Neuronal stem cell (in vitro differentiated cells): ENCODE results near the gene SYT1.

ENCODE experiments used
- DNase-seq: peaks from one replicate; pipeline ENCODE4 v3.0.0-alpha.2; 2013; ENCODE audit warnings: low spot score
- H2AFZ ChIP-seq: one replicate; pipeline ENCODE4 v1.6.1; 2013; ENCODE audit warnings: mild to moderate bottlenecking, low read length, inconsistent platforms
- H2AK5ac ChIP-seq: 2 replicates; pipeline ENCODE4 v1.6.1; 2013; ENCODE audit warnings: low read depth, mild to moderate bottlenecking, inconsistent platforms, low read length, moderate library complexity, mixed read lengths
- H2BK120ac ChIP-seq: 2 replicates; pipeline ENCODE4 v1.6.1; 2013; ENCODE audit warnings: low read depth, mild to moderate bottlenecking, inconsistent platforms, low read length, moderate library complexity, mixed read lengths
- H2BK12ac ChIP-seq: one replicate; pipeline ENCODE4 v1.6.1; 2013; ENCODE audit warnings: low read length, inconsistent platforms
- H2BK15ac ChIP-seq: 2 replicates; pipeline ENCODE4 v1.6.1; 2013; ENCODE audit warnings: mild to moderate bottlenecking, low read length, inconsistent platforms, mixed read lengths
- H2BK5ac ChIP-seq: one replicate; pipeline ENCODE4 v1.6.1; 2013; ENCODE audit warnings: inconsistent platforms, mild to moderate bottlenecking, low read length, moderate library complexity
- H3K14ac ChIP-seq: one replicate; pipeline ENCODE4 v1.6.1; 2013; ENCODE audit warnings: low read length, inconsistent platforms
- H3K18ac ChIP-seq: 2 replicates; pipeline ENCODE4 v1.6.1; 2013; ENCODE audit warnings: low read length, inconsistent platforms
- H3K23ac ChIP-seq: 2 replicates; pipeline ENCODE4 v1.6.1; 2013; ENCODE audit warnings: low read depth, mild to moderate bottlenecking, mixed read lengths, low read length, inconsistent platforms; ENCODE audit not compliant: poor library complexity
- H3K27ac ChIP-seq: replicated peaks from 3 replicates; pipeline ENCODE4 v1.5.1; 2013; ENCODE audit warnings: low read length, inconsistent platforms
- H3K27me3 ChIP-seq, 3 experiments: 2 replicates each; pipeline ENCODE4 v1.6.1; 2013; ENCODE audit warnings: low read length in 3 of 3, mild to moderate bottlenecking in 2 of 3, inconsistent platforms in 1 of 3, low read depth in 1 of 3, mixed read lengths in 1 of 3, moderate library complexity in 1 of 3; ENCODE audit not compliant: control insufficient read depth in 3 of 3, insufficient read depth in 3 of 3
- H3K36me3 ChIP-seq, 2 donors: replicated peaks in 1 of 2; 2 replicates each; pipeline ENCODE4 v1.6.1; 2013; ENCODE audit warnings: low read length in 2 of 2; ENCODE audit not compliant: control insufficient read depth in 2 of 2, insufficient read depth in 2 of 2
- H3K4ac ChIP-seq: 2 replicates; pipeline ENCODE4 v1.6.1; 2013; ENCODE audit warnings: inconsistent platforms, mild to moderate bottlenecking, low read length, moderate library complexity
- H3K4me1 ChIP-seq, 2 donors: 1 replicate in 1 of 2; 2 replicates in 1 of 2; pipeline ENCODE4 v1.6.1; 2013; ENCODE audit warnings: low read length in 2 of 2, low read depth in 1 of 2; ENCODE audit not compliant: control insufficient read depth in 2 of 2, insufficient read depth in 1 of 2
- H3K4me2 ChIP-seq: one replicate; pipeline ENCODE4 v1.6.1; 2013; ENCODE audit warnings: mild to moderate bottlenecking, low read length, inconsistent platforms; ENCODE audit not compliant: insufficient read depth, poor library complexity, severe bottlenecking
- H3K4me3 ChIP-seq, 2 donors: 2 replicates each; pipeline ENCODE4 v1.5.1; 2013; ENCODE audit warnings: low read length in 2 of 2, mild to moderate bottlenecking in 2 of 2, inconsistent platforms in 1 of 2, moderate library complexity in 1 of 2
- H3K79me1 ChIP-seq: one replicate; pipeline ENCODE4 v1.6.1; 2013; ENCODE audit warnings: low read depth, mild to moderate bottlenecking, inconsistent platforms, low read length, moderate library complexity
- H3K9ac ChIP-seq: one replicate; pipeline ENCODE4 v1.6.1; 2013; ENCODE audit warnings: mild to moderate bottlenecking, low read depth, low read length, inconsistent platforms; ENCODE audit not compliant: poor library complexity
- H3K9me3 ChIP-seq, 2 donors: replicated peaks in 1 of 2; 2 replicates each; pipeline versions ENCODE3 to v1.6.1; 2013; ENCODE audit warnings: low read length in 2 of 2, mild to moderate bottlenecking in 2 of 2, inconsistent platforms in 1 of 2, low read depth in 1 of 2, mixed read lengths in 1 of 2, moderate library complexity in 1 of 2; ENCODE audit not compliant: control insufficient read depth in 2 of 2, insufficient read depth in 1 of 2
- H4K8ac ChIP-seq: one replicate; pipeline ENCODE4 v1.6.1; 2013; ENCODE audit warnings: low read depth, mild to moderate bottlenecking, inconsistent platforms, low read length, moderate library complexity
- H4K91ac ChIP-seq: one replicate; pipeline ENCODE4 v1.6.1; 2013; ENCODE audit warnings: low read length, low read depth, mild to moderate bottlenecking, inconsistent platforms; ENCODE audit not compliant: poor library complexity
- WGBS, 2 donors: extraction: QIAGEN DNeasy Blood & Tissue Kit; methylation state at CpG; one replicate each; pipeline ENCODE4 v1.1.7; 2013; ENCODE audit warnings: missing lambda C conversion rate in 2 of 2, mixed read lengths in 1 of 2; ENCODE audit not compliant: insufficient read length in 2 of 2, insufficient replicate concordance in 1 of 2; ENCODE audit errors: extremely low coverage in 2 of 2; 5-methylcytosine and 5-hydroxymethylcytosine counted together

SYT1 gene

DNA sequence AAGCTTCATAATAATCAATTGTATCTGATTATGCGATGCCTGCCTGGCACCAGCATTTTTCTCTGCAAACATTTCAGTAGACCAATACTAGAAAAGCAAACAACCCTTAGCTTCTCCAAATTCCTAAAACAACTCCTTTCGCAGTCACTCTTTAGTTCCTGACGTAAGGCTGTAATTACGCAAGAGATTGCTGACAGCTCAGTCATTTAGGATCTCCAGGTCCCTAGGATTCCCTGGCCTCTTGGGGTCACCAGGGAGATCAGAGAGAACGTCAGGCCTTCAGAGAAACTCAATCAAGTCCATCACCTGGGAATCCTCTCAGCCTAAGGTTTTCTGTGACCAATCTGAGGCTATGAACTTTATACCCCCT is 435.6 kb downstream of the SYT1 start:
- no peaks in the 10 kb centered on the region for H3K27me3 ChIP-seq
- H3K14ac ChIP-seq = no peak overlapping the region
- H3K23ac ChIP-seq = no peak overlapping the region
- H3K9me3 ChIP-seq = no peaks in the 10 kb centered on the region
- peaks cover 3 to 19% of the 10 kb centered on the region in 2 donors for H3K36me3 ChIP-seq
- no peak overlapping the region for H2BK15ac ChIP-seq
- H3K4me1 ChIP-seq = no peaks in the 10 kb centered on the region
- H3K79me1 ChIP-seq = no peaks in the 10 kb centered on the region
- H2AFZ ChIP-seq = no peak overlapping the region
- no peak overlapping the region for H3K4me3 ChIP-seq
- H4K8ac ChIP-seq = no peak overlapping the region
- no peak for DNase-seq
- no peak overlapping the region for H3K9ac ChIP-seq
- H3K18ac ChIP-seq = no peak overlapping the region
- no peak overlapping the region for H2BK12ac ChIP-seq
- WGBS, 2 donors = no CpG with 5 or more reads among the region's 5 CpGs
- no peak overlapping the region for H3K27ac ChIP-seq
- H4K91ac ChIP-seq = no peak overlapping the region
- H2BK5ac ChIP-seq = no peak overlapping the region
- H3K4me2 ChIP-seq = no peak overlapping the region
- H3K4ac ChIP-seq = no peak overlapping the region
- no peak overlapping the region for H2AK5ac ChIP-seq
- no peak overlapping the region for H2BK120ac ChIP-seq

DNA sequence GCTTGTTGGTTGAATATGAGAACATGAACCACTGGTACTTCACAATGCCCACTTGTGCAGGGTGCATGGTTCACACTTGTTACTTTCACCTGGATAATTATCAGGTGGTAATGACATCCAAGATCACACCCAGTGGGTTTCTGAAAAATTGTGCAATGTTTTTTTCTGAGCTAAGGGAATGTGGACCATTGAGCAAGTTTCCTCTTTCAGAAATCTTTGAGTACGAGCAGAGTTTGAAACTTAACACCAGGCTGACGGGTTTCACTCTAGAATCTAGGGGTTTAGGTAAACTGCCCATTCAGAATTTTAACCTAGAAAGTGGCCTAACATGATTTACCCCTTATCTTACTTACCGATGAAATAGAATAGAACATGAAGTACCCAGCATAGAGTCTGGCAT is 436.6 kb downstream of the SYT1 start:
- H3K9ac ChIP-seq = no peak overlapping the region
- H3K4me2 ChIP-seq = no peak overlapping the region
- H4K8ac ChIP-seq = no peak overlapping the region
- no peak overlapping the region for H4K91ac ChIP-seq
- no peak overlapping the region for H2BK12ac ChIP-seq
- H3K4me3 ChIP-seq = no peak overlapping the region
- no peak for DNase-seq
- H2BK5ac ChIP-seq = no peak overlapping the region
- no peaks in the 10 kb centered on the region for H3K27me3 ChIP-seq
- no peaks in the 10 kb centered on the region for H3K9me3 ChIP-seq
- H3K4me1 ChIP-seq = no peaks in the 10 kb centered on the region
- peaks cover 3 to 15% of the 10 kb centered on the region in 2 donors for H3K36me3 ChIP-seq
- H2BK120ac ChIP-seq = no peak overlapping the region
- H3K27ac ChIP-seq = no peak overlapping the region
- H3K4ac ChIP-seq = no peak overlapping the region
- no peak overlapping the region for H3K18ac ChIP-seq
- H2AFZ ChIP-seq = no peak overlapping the region
- H3K23ac ChIP-seq = no peak overlapping the region
- no CpG with 5 or more reads among the region's 3 CpGs for WGBS, 2 donors
- no peak overlapping the region for H3K14ac ChIP-seq
- no peaks in the 10 kb centered on the region for H3K79me1 ChIP-seq
- no peak overlapping the region for H2AK5ac ChIP-seq
- H2BK15ac ChIP-seq = no peak overlapping the region

DNA sequence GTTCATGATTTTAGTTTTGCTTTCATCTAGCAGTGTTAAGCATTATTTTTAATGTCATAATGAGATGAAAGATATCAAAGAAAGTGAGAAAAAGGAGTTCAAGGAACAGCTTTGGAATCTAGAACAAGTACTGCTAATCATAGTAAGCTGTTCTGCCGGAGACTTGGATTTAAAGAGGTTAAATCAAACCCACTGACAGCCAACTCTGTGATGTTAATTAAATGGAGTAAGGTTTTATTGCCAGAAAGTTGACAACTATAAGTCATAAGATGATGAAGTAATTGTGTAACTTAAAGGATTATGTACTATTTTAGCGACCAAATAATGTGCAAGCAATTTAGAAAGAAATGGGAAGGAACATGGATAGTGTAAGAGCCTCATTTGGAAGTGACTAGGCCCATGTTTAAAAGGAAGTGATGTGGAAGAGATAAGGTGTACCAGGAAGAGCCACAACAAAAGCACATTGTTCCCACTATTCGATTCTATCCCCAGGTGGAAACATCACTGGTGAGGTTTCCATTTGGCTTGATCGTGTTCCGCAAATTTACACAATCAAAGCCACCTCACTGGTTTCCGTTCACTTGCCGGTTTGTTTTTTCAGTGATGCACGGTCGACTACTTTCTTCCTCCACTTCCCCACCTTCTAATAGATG is 437.7 kb downstream of the SYT1 start:
- H3K27ac ChIP-seq = no peak overlapping the region
- H2BK15ac ChIP-seq = no peak overlapping the region
- no peak overlapping the region for H3K4me3 ChIP-seq
- H3K18ac ChIP-seq = no peak overlapping the region
- H3K79me1 ChIP-seq = no peaks in the 10 kb centered on the region
- no peak overlapping the region for H4K8ac ChIP-seq
- H3K4me2 ChIP-seq = no peak overlapping the region
- no peaks in the 10 kb centered on the region for H3K4me1 ChIP-seq
- H2BK12ac ChIP-seq = no peak overlapping the region
- no peak overlapping the region for H3K23ac ChIP-seq
- no peaks in the 10 kb centered on the region for H3K27me3 ChIP-seq
- H3K4ac ChIP-seq = no peak overlapping the region
- H4K91ac ChIP-seq = no peak overlapping the region
- H3K14ac ChIP-seq = no peak overlapping the region
- H2BK120ac ChIP-seq = no peak overlapping the region
- H3K36me3 ChIP-seq = peaks cover 3 to 5% of the 10 kb centered on the region in 2 donors
- DNase-seq = no peak
- no peak overlapping the region for H3K9ac ChIP-seq
- no peak overlapping the region for H2BK5ac ChIP-seq
- no peak overlapping the region for H2AK5ac ChIP-seq
- H2AFZ ChIP-seq = no peak overlapping the region
- H3K9me3 ChIP-seq = no peaks in the 10 kb centered on the region
- no CpG with 5 or more reads among the region's 9 CpGs for WGBS, 2 donors

DNA sequence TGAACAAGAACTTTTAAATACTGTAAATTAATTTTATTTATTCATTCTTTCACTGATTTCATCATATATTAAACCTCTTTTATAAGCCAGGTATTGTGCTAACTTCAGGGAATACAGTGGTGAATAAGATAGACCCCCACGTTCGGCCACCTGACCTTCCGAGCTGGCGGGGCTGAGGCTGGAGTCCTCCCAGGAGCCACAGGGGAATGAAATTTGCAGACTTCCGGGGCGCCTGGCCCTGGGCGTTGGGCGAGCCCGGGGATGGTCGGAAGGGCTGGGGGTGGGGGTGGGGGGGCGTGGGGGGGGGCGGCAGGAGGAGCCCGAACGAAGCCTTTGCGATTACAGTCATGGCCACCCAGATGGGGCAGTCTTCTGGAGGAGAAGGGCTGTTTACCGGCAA is 442.8 kb downstream of the SYT1 start:
- H3K9me3 ChIP-seq = no peaks in the 10 kb centered on the region
- H3K27ac ChIP-seq = no peak overlapping the region
- no peak for DNase-seq
- H3K36me3 ChIP-seq = peaks cover 0 to 4% of the 10 kb centered on the region in 2 donors
- H2BK5ac ChIP-seq = no peak overlapping the region
- H3K18ac ChIP-seq = no peak overlapping the region
- no peaks in the 10 kb centered on the region for H3K79me1 ChIP-seq
- H3K4me3 ChIP-seq = no peak overlapping the region
- H4K8ac ChIP-seq = no peak overlapping the region
- no peak overlapping the region for H3K4ac ChIP-seq
- H3K9ac ChIP-seq = no peak overlapping the region
- no peak overlapping the region for H2BK15ac ChIP-seq
- H4K91ac ChIP-seq = no peak overlapping the region
- no peak overlapping the region for H3K23ac ChIP-seq
- H3K14ac ChIP-seq = no peak overlapping the region
- no peak overlapping the region for H2AK5ac ChIP-seq
- WGBS, 2 donors = no CpG with 5 or more reads among the region's 16 CpGs
- H2BK12ac ChIP-seq = no peak overlapping the region
- no peaks in the 10 kb centered on the region for H3K4me1 ChIP-seq
- H2AFZ ChIP-seq = no peak overlapping the region
- H3K27me3 ChIP-seq = no peaks in the 10 kb centered on the region
- no peak overlapping the region for H3K4me2 ChIP-seq
- no peak overlapping the region for H2BK120ac ChIP-seq
